ENCODE data around the gene FRYL.

GRCh38 chr4:48645225-48645794, 134.8 kb downstream of the FRYL start:
- TF ChIP-seq USF2 (IDR thresholded peaks at IDR 0.05; ENCODE audit: low read depth, low read length) (no peak), USF2 (CRISPR knock-in tag; IDR thresholded peaks at IDR 0.05; ENCODE audit: borderline replicate concordance) (no peak), BORCS8-MEF2B (CRISPR knock-in tag; IDR thresholded peaks at IDR 0.05) (no peak), ATRX (CRISPR knock-in tag; IDR thresholded peaks at IDR 0.05; ENCODE audit: borderline replicate concordance) (no peak), ESRRA (CRISPR knock-in tag; IDR thresholded peaks at IDR 0.05; ENCODE audit: low read depth) (no peak), SNAPC4 (CRISPR knock-in tag; IDR thresholded peaks at IDR 0.05) (no peak), POLR2AphosphoS5 (IDR thresholded peaks at IDR 0.05; ENCODE audit: low read depth, low read length) (no peak), SNAPC2 (CRISPR knock-in tag; IDR thresholded peaks at IDR 0.05) (no peak), ZNF256 (CRISPR knock-in tag; conservative IDR thresholded peaks at IDR 0.05) (no peak), ZNF138 (CRISPR knock-in tag; IDR thresholded peaks at IDR 0.05; ENCODE audit: low read depth) (no peak), ZNF180 (CRISPR knock-in tag; IDR thresholded peaks at IDR 0.05; ENCODE audit: borderline replicate concordance, low read depth) (no peak)
- TF ChIP-seq, protein P1, sequence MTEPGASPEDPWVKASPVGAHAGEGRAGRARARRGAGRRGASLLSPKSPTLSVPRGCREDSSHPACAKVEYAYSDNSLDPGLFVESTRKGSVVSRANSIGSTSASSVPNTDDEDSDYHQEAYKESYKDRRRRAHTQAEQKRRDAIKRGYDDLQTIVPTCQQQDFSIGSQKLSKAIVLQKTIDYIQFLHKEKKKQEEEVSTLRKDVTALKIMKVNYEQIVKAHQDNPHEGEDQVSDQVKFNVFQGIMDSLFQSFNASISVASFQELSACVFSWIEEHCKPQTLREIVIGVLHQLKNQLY (CRISPR knock-in tag; IDR thresholded peaks at IDR 0.05): no peak
- TF ChIP-seq, protein P2, sequence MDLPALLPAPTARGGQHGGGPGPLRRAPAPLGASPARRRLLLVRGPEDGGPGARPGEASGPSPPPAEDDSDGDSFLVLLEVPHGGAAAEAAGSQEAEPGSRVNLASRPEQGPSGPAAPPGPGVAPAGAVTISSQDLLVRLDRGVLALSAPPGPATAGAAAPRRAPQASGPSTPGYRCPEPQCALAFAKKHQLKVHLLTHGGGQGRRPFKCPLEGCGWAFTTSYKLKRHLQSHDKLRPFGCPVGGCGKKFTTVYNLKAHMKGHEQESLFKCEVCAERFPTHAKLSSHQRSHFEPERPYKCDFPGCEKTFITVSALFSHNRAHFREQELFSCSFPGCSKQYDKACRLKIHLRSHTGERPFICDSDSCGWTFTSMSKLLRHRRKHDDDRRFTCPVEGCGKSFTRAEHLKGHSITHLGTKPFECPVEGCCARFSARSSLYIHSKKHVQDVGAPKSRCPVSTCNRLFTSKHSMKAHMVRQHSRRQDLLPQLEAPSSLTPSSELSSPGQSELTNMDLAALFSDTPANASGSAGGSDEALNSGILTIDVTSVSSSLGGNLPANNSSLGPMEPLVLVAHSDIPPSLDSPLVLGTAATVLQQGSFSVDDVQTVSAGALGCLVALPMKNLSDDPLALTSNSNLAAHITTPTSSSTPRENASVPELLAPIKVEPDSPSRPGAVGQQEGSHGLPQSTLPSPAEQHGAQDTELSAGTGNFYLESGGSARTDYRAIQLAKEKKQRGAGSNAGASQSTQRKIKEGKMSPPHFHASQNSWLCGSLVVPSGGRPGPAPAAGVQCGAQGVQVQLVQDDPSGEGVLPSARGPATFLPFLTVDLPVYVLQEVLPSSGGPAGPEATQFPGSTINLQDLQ (CRISPR knock-in tag; IDR thresholded peaks at IDR 0.05): no peak

Data from HepG2 (cell line).